NCI-H226 (cell line): ENCODE results near the gene JMJD7.
"Not testable (repeated sequence)": the region's sequence is repeated elsewhere in the genome, so short reads cannot be mapped to it uniquely, and the experiment has no call there.

ENCODE experiments used
- DNase-seq: peaks from one replicate; pipeline ENCODE4 v3.0.0-alpha.2; 2015

Gene JMJD7

GRCh38 chr15:41824062-41824745 lies 3.7 kb upstream of the JMJD7 start:
- DNase-seq = no peak

- no peak for DNase-seq
These were observed 2.7 kb upstream of the JMJD7 start for GRCh38 chr15:41825145-41825544.

- no peak for DNase-seq
These were observed 2.0 kb upstream of the JMJD7 start for GRCh38 chr15:41825572-41826535.

- no peak for DNase-seq
These were observed 507 bp upstream of the JMJD7 start for GRCh38 chr15:41827290-41827879.

GRCh38 chr15:41828807-41829141 lies 882 bp downstream of the JMJD7 start:
- no peak for DNase-seq

- no peak for DNase-seq
These were observed 2.2 kb downstream of the JMJD7 start for GRCh38 chr15:41829959-41830646.

GRCh38 chr15:41831291-41831690 lies 3.4 kb downstream of the JMJD7 start:
- DNase-seq = not testable (repeated sequence)

GRCh38 chr15:41832208-41832607 lies 4.3 kb downstream of the JMJD7 start:
- DNase-seq = no peak

- no peak for DNase-seq
These were observed 5.0 kb downstream of the JMJD7 start for GRCh38 chr15:41832875-41833274.

- DNase-seq = no peak
These were observed 6.2 kb downstream of the JMJD7 start for GRCh38 chr15:41834096-41834495.

GRCh38 chr15:41836073-41836472 lies 8.2 kb downstream of the JMJD7 start:
- no peak for DNase-seq

GRCh38 chr15:41836713-41837454 lies 9.0 kb downstream of the JMJD7 start:
- DNase-seq = no peak

GRCh38 chr15:41838400-41838897 lies 10.6 kb downstream of the JMJD7 start, which contains the start of gene PLA2G4B:
PLA2G4B (plus strand) TSS chr15:41838847; CDS start chr15:41838914, 67 bp downstream.
- no peak for DNase-seq

- no peak for DNase-seq
These were observed 12.0 kb downstream of the JMJD7 start for GRCh38 chr15:41839781-41840491.

GRCh38 chr15:41840673-41841072 lies 12.8 kb downstream of the JMJD7 start:
- DNase-seq = no peak

- DNase-seq = no peak
These were observed 13.2 kb downstream of the JMJD7 start for GRCh38 chr15:41841131-41841530.

- no peak for DNase-seq
These were observed 14.3 kb downstream of the JMJD7 start for GRCh38 chr15:41842229-41842628.

- no peak for DNase-seq
These were observed 15.7 kb downstream of the JMJD7 start for GRCh38 chr15:41843571-41843970.

GRCh38 chr15:41844814-41845213 lies 16.9 kb downstream of the JMJD7 start:
- no peak for DNase-seq

- no peak for DNase-seq
These were observed 19.3 kb downstream of the JMJD7 start for GRCh38 chr15:41847206-41847605.

GRCh38 chr15:41847981-41848380 lies 20.1 kb downstream of the JMJD7 start:
- DNase-seq = no peak
